ENCODE measurements around the gene IRS1. TPM values are rescaled to one million over a fixed set of nuclear protein-coding genes. Genes with fewer than 3 reads are reported as not detected.

Gene IRS1
- total RNA-seq, 1 donor from 2014 or later: 17.6 TPM

DNA sequence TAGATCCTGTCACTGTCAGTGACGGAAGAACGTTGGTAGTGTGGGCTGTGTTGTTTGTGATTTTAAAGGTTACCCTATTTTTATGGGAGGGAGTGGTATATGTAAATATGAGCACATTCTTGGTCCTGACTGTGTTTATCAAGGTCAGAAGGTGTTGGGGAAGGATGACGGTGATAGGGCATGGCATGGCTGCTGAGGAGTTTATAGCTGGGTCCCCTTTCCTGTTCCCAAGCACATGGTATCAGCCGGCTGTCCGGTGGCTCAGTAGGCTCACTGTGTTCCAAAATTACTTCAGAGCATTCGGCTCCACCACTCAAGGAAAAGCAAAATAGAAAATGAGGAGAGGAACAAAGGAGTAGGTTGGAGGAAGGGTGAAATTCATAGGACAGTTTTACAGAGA lies 28.6 kb downstream of the IRS1 start:
- no peak for DNase-seq

DNA sequence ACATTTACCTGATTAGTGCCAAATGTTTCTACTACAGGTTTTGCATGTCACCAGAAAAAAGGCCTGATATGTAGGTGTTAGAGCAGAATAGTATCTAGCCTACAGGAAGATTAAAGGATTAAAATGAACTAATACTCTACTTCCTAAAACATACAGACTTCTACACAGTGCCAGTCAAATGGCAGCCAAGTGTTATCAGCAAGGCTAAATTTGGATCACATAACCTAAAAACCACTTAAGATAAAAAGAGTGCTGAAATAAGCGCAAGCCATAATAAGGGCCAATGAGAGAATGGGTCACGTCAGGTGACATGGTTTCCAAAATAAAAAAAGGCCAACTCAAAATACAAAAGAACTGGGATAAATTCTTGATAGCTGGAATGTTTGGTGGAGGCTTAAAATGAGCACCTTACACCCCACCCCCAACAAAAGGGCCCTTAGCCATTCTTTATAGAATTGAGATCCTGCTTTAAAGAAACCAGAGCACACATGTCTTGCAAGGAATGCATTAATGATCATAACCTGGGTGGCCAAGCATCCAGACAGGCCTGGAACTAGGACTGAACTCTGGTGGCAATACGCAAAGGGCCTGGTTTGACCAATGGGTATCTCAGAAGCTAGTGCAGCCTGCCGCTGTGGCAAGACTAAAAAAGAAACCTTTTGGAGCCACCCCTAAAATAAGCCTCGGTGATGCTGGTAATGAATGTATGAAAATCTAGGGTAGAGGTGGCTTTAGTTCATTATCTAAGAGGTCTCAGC lies 32.4 kb downstream of the IRS1 start:
- DNase-seq (no peak), ATAC-seq (ENCODE audit: poor library complexity) (peak; percentile 88)
- intact Hi-C loops (cut with DNase I): no loop called here

More for the DNA sequence above, 28.6 kb downstream of the IRS1 start:
- intact Hi-C loops (cut with DNase I): no loop called here
- ATAC-seq (ENCODE audit: poor library complexity): peak; percentile 70

GRCh38 chr2:226766352-226767055 lies 33.1 kb downstream of the IRS1 start:
- ATAC-seq (ENCODE audit: poor library complexity) (no peak), DNase-seq (no peak)
- intact Hi-C loops (cut with DNase I): no loop called here

DNA sequence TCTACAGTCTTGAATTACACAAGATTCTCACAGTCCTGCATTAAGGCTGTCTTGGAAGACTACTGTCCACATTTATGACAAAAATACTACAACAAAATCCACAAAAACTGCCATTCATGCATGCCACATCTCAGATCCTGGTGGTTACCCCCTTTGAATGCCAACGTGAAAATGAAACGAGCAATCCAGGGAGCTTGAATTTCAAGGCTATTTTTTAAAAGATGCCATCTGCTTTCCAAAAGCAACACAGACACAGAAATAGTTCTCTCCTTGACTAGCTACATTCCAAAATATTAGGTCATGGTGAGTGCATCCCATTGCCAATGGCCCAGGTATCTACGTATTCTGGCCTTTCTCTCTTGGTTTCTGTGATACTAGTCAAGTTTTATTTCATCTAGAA lies 36.3 kb downstream of the IRS1 start:
- ATAC-seq (ENCODE audit: poor library complexity): no peak
- no peak for DNase-seq
- intact Hi-C loops (cut with DNase I): no loop called here

DNA sequence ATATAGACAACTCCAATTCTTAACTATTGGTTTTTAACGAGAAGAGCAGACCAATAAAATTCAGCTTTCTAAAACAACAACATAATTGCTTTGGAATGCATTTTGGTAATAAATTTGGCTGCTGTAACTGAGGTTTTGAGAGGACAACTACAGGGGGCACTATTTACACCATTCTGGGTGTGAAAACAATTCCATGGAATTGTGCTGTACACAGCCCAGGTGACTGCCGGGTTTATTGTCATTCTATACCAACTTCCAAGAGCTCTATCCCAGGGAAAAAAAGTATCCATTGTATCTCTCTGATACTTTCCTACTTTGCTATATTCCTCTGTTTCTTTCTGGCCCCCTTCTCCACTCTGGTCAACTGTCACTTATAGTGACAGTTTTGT lies 38.4 kb downstream of the IRS1 start:
- ATAC-seq (ENCODE audit: poor library complexity): no peak
- intact Hi-C loops (cut with DNase I): no loop called here

DNA sequence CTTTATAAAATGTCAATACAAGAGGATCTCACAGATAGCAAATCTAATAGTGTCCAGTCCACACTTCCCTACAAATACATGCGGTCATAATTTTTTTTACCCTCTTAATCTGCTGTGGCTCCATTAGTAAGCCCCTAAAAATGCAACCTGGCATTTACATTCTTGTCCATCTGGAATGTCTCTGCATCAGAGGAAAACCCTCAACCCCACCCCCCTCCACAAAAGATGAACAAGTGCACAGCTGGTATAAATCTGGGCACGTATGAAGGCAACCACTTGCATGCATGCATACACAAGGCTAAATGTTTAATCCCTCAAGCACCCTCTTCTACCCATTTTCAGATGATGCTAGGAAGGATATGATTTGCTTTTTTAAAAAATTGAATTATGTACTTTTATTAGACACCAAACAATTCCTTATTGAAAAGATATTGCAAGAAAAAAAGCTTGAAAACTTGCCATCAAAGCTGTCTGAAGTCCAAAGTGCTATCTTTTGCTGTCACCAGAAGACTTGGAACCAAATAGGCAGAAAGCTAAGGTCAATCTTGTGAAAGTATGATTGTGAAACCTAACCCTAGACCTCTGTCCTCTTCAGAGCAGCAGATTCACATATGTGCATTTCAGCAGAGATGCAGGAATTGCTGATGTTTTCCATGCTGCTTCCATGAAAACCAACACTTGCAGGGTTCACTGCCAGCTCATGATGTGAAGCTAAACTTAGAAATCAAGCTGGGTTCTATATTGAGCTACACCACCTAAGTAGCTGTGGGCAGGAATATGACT lies 39.0 kb downstream of the IRS1 start:
- intact Hi-C loops (cut with DNase I): no loop called here
- peak; percentile 75 for ATAC-seq (ENCODE audit: poor library complexity)
- no peak for DNase-seq

More for the DNA sequence above, 38.4 kb downstream of the IRS1 start:
- DNase-seq: no peak

DNA sequence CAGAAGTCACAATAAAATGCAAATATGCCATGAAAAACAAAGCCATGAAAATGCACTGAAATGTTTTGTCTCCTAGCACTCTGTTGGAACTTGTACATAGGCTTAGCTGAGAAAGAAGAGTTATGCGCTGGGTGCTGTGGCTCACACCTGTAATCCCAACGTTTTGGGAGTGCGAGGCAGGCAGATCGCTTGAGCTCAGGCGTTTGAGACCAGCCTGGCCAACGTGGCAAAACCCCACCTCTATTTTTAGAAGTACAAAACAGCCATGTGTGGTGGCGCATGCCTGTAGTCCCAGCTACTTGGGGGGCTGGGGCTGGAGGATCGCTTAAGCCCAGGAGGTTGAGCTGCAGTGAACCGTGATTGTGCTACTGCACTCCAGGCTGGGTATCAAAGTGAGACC lies 39.9 kb downstream of the IRS1 start:
- DNase-seq (peak; percentile 41), ATAC-seq (ENCODE audit: poor library complexity) (peak; percentile 48)
- intact Hi-C loops (cut with DNase I): no loop called here

DNA sequence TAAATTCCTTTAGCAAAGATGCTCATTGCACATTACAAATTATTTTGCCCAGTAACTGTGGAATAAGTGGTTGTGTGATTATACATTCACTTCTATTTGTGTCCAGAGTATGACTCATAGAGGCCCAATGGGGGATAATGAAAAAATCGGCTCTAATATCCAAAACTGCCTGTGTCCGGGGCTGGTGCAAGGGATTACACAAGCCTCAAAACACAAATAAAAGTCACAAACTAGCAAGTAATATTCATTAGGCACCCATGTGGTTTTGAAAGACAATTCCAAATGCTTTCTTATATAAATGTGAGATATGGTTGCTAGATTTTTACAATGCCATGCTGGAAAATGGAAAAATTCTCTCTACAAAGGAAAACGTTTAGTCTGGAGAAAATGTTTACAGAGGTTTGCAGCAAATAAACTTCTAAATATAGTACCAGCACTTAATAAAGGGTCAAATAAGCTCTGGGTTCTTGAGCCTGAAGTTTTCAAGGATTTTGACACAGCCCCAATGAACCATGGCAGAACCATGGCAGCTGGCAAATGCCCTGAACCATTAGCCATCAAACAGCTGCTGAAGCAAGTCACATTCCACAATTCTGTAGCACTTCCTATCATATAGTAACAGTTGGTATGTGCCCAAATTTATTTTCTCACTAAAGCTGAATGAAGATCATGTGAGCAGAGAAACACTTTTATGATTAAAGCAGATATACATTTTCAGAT lies 40.5 kb downstream of the IRS1 start:
- peak; percentile 66 for ATAC-seq (ENCODE audit: poor library complexity)
- intact Hi-C loops (cut with DNase I): no loop called here
- no peak for DNase-seq

DNA sequence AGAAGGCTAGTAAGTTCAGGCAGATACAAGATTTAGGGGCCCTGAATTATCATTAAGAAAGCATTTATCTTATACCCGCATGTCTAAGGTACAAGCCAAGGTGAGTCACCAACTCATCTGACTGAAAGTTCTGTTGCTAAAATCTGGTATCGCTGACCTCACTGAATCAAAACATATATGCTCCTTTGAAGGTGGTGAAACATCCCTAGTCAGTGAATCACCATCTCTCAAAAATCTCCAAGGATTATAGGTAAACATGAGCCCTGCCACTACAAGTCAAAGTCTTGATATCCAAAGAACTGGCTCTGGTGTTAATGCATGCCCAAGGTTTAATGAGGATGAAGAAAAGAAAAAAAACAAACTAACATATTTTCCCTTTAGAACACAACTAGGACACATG lies 43.5 kb downstream of the IRS1 start:
- ATAC-seq (ENCODE audit: poor library complexity) (no peak), DNase-seq (no peak)
- intact Hi-C loops (cut with DNase I): no loop called here

- intact Hi-C loops (cut with DNase I): no loop called here
- DNase-seq (no peak), ATAC-seq (ENCODE audit: poor library complexity) (no peak)
These were observed 44.0 kb downstream of the IRS1 start for GRCh38 chr2:226755631-226756030.

DNA sequence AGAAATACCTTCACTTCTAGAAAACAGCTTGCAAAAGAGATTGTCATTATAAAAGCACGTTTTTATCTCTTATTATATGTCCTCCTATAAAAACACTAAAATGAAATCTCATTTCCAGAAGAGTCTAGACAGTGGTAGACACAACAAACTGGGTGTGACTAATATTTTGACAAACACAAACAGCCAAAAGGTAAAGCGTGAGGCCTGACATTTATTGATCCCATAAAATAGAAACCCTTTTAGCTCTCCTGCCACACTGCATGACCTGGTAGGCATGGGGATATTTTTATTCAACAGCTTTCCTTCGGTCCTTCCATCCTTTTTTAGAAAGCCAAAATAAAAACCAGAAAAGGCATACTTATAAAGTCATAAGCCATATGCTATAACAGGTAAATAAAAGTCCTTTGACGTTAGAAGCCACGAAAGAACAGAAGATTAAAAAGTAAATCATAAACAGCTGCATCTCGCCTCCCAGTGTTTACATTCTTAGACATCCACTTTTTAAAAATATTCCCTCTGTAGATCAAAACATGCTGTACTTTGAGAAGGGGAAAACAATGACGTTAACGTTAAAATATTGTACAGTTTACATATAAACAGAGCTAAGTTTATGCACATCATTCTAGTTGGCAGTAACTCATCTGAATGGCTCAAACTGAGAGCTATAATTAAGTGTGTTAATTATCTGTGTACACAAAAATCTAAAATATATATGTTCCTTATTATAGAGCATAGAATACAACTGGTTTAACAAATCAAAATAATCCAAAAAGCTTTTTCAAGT lies 44.6 kb downstream of the IRS1 start:
- intact Hi-C loops (cut with DNase I): no loop called here
- no peak for ATAC-seq (ENCODE audit: poor library complexity)
- DNase-seq: no peak

DNA sequence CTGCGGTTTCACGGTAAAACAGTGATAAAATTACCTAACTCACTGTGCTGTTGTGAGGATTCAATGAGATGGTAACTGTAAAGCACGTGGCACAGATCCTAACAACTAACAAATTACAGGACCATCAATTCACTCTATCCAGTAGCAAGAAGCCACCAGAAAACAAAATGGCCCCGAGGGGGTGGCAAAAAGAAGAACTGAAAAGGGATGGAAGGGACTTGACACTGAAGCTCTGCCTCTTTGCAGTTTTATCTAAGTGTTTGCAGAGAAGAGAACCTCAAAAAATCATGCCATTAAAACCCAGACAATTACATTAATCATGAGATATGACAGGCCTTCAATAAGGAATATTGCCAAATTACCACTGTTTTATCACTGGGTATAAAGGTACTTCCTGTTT lies 46.7 kb downstream of the IRS1 start:
- intact Hi-C loops (cut with DNase I): no loop called here
- no peak for DNase-seq
- ATAC-seq (ENCODE audit: poor library complexity): no peak

DNA sequence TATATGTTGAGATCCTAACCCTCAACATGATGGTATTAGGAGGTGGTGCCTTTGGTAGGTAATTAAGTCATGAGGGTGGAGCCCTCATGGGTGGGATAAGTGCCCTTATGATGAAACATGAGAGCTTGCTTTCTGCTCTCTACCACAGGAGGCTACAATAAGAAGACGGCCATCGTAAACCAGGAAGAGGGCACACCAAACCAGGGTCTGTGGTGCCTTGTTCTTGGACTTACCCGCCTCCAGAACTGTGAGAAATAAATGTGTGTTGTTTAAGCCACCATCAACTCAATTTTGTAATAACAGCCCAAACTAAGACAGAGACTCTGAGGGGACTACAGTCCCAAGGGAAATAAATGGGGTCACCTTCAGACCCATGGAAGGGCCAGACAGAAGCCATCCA lies 52.3 kb downstream of the IRS1 start:
- ATAC-seq (ENCODE audit: poor library complexity) (no peak), DNase-seq (no peak)
- intact Hi-C loops (cut with DNase I): no loop called here

GRCh38 chr2:226746196-226746800 lies 53.3 kb downstream of the IRS1 start:
- no peak for ATAC-seq (ENCODE audit: poor library complexity)
- DNase-seq: no peak
- intact Hi-C loops (cut with DNase I): no loop called here

- ATAC-seq (ENCODE audit: poor library complexity): no peak
- no peak for DNase-seq
- intact Hi-C loops (cut with DNase I): no loop called here
These were observed 55.7 kb downstream of the IRS1 start for GRCh38 chr2:226743915-226744314.

DNA sequence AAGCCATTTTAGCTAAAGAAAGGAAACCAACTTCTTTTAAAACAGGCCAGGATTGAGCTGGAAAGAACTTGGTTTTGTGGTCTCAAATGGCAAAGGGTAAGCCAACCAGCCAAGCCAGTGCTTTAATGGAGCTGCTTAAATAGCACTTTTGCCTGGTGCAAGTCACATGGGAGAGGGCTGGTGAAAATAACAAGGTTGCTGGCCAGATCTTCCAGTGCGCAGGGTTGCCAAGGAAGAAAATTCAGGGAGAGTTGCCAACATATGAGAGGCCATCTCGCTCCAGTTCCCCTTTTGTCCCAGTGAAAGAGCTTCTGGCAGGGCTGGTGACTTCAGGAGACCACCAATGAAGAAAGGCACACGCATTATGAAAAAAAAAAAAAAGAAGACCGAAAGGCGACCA lies 57.3 kb downstream of the IRS1 start:
- intact Hi-C loops (cut with DNase I): no loop called here
- DNase-seq (peak; percentile 52), ATAC-seq (ENCODE audit: poor library complexity) (peak; percentile 91)

- ATAC-seq (ENCODE audit: poor library complexity): no peak
- DNase-seq: no peak
- intact Hi-C loops (cut with DNase I): no loop called here
These were observed 59.5 kb downstream of the IRS1 start for GRCh38 chr2:226740039-226740648.
